Esophagus (tissue), 2 donors: ENCODE results near the gene CCDC106. TPM values are rescaled to one million over a fixed set of nuclear protein-coding genes. Genes with fewer than 3 reads are reported as not detected.

Experiments
- H3K27ac ChIP-seq, 2 donors: one replicate each; pipeline ENCODE4 v1.5.1; 2013; ENCODE audit warnings: low read depth in 2 of 2, mild to moderate bottlenecking in 2 of 2, inconsistent platforms in 1 of 2, low read length in 1 of 2, moderate library complexity in 1 of 2
- H3K27me3 ChIP-seq, 2 donors: one replicate each; pipeline ENCODE4 v1.6.1; 2013; ENCODE audit warnings: low read length in 2 of 2, control low read depth in 1 of 2, mild to moderate bottlenecking in 1 of 2; ENCODE audit not compliant: insufficient read depth in 2 of 2, control insufficient read depth in 1 of 2
- H3K36me3 ChIP-seq, 2 donors: one replicate each; pipeline ENCODE4 v1.6.1; 2013; ENCODE audit warnings: low read length in 1 of 2; ENCODE audit not compliant: control insufficient read depth in 2 of 2, insufficient read depth in 2 of 2
- H3K4me1 ChIP-seq, 2 donors: one replicate each; pipeline ENCODE4 v1.6.1; 2013; ENCODE audit warnings: low read length in 1 of 2; ENCODE audit not compliant: control insufficient read depth in 2 of 2, insufficient read depth in 2 of 2
- H3K4me3 ChIP-seq, 2 donors: one replicate each; pipeline ENCODE4 v1.5.1; 2013; ENCODE audit warnings: low read length in 2 of 2, mild to moderate bottlenecking in 2 of 2, low read depth in 1 of 2, moderate library complexity in 1 of 2
- H3K9me3 ChIP-seq, 2 donors: one replicate each; pipeline ENCODE4 v1.6.1; 2013; ENCODE audit warnings: mild to moderate bottlenecking in 2 of 2, low read depth in 1 of 2, low read length in 1 of 2, moderate library complexity in 1 of 2; ENCODE audit not compliant: control insufficient read depth in 2 of 2, insufficient read depth in 1 of 2
- WGBS, 2 donors: extraction: QIAGEN DNeasy Blood & Tissue Kit; methylation state at CpG; one replicate each; pipeline ENCODE4 v1.1.7; 2013; 5-methylcytosine and 5-hydroxymethylcytosine counted together
- polyA plus RNA-seq, 2 donors: library from polyadenylated mRNA; stranded (reverse); fragments of 200-250 nt; gene quantifications; one replicate each; pipeline ENCODE4 v1.2.3, GENCODE V29; 2013
- donor health status: healthy with polysubstance abuse.
- donor health status: Bipolar disorder and iron deficiency.

Gene CCDC106
- polyA plus RNA-seq, 2 donors, result 5.6 to 9.1 TPM

GRCh38 chr19:55672418-55672817 is 24.4 kb downstream of the CCDC106 start:
- WGBS, 2 donors, result 80 to 88% methylated on average over 5 of the region's 5 CpGs
- H3K36me3 ChIP-seq, result peaks cover 14 to 37% of the 10 kb centered on the region in 2 donors
- H3K9me3 ChIP-seq, result peaks cover 0 to 3% of the 10 kb centered on the region in 2 donors
- no peaks in the 10 kb centered on the region for H3K27me3 ChIP-seq
- peaks cover 4 to 9% of the 10 kb centered on the region in 2 donors for H3K4me1 ChIP-seq
- no peak overlapping the region for H3K4me3 ChIP-seq
- no peak overlapping the region for H3K27ac ChIP-seq

- H3K27me3 ChIP-seq, result no peaks in the 10 kb centered on the region
- H3K36me3 ChIP-seq, result peaks cover 14 to 35% of the 10 kb centered on the region in 2 donors
- 73 to 74% methylated on average over 9 of the region's 9 CpGs for WGBS, 2 donors
- no peak overlapping the region for H3K27ac ChIP-seq
- H3K4me1 ChIP-seq, result peaks cover 4 to 14% of the 10 kb centered on the region in 2 donors
- no peak overlapping the region for H3K4me3 ChIP-seq
- H3K9me3 ChIP-seq, result peaks cover 0 to 3% of the 10 kb centered on the region in 2 donors
Measured at GRCh38 chr19:55673465-55673864, 25.5 kb downstream of the CCDC106 start.

GRCh38 chr19:55673889-55674288 is 25.9 kb downstream of the CCDC106 start:
- peaks cover 4 to 14% of the 10 kb centered on the region in 2 donors for H3K4me1 ChIP-seq
- H3K27me3 ChIP-seq, result no peaks in the 10 kb centered on the region
- H3K4me3 ChIP-seq, result no peak overlapping the region
- H3K36me3 ChIP-seq, result peaks cover 10 to 35% of the 10 kb centered on the region in 2 donors
- H3K27ac ChIP-seq, result no peak overlapping the region
- peaks cover 0 to 3% of the 10 kb centered on the region in 2 donors for H3K9me3 ChIP-seq
- 76 to 81% methylated on average over 9 to 15 of the region's 15 CpGs for WGBS, 2 donors

GRCh38 chr19:55674459-55674840 is 26.4 kb downstream of the CCDC106 start:
- H3K27ac ChIP-seq, result peak overlapping the region; percentile 69 to 91
- WGBS, 2 donors, result 22 to 27% methylated on average over 16 to 17 of the region's 17 CpGs
- H3K4me1 ChIP-seq, result peaks cover 4 to 18% of the 10 kb centered on the region in 2 donors
- H3K36me3 ChIP-seq, result peaks cover 4 to 35% of the 10 kb centered on the region in 2 donors
- H3K27me3 ChIP-seq, result no peaks in the 10 kb centered on the region
- H3K9me3 ChIP-seq, result peaks cover 0 to 3% of the 10 kb centered on the region in 2 donors
- peak overlapping the region in 1 of 2 donors; percentile 97 for H3K4me3 ChIP-seq

- peaks cover 4 to 20% of the 10 kb centered on the region in 2 donors for H3K4me1 ChIP-seq
- peaks cover 0 to 30% of the 10 kb centered on the region in 2 donors for H3K36me3 ChIP-seq
- peaks cover 0 to 3% of the 10 kb centered on the region in 2 donors for H3K9me3 ChIP-seq
- peak within 1 kb of the TSS; percentile 91 to 97 for H3K27ac ChIP-seq
- no peaks in the 10 kb centered on the region for H3K27me3 ChIP-seq
- WGBS, 2 donors, result 1% methylated on average over 44 to 101 of the region's 101 CpGs
- peak within 1 kb of the TSS; percentile 97 to 98 for H3K4me3 ChIP-seq
Measured at GRCh38 chr19:55674841-55675660, 27.0 kb downstream of the CCDC106 start, which contains the start of gene EPN1. Gene EPN1, plus strand, starts transcription at chr19:55675226. Its CDS starts 3,402 bp downstream, at chr19:55678628.

GRCh38 chr19:55675661-55676354 is 27.8 kb downstream of the CCDC106 start:
- no peaks in the 10 kb centered on the region for H3K9me3 ChIP-seq
- no peaks in the 10 kb centered on the region for H3K27me3 ChIP-seq
- H3K4me1 ChIP-seq, result peaks cover 4 to 18% of the 10 kb centered on the region in 2 donors
- H3K27ac ChIP-seq, result peak overlapping the region; percentile 91 to 97
- WGBS, 2 donors, result 8 to 14% methylated on average over 16 of the region's 16 CpGs
- H3K4me3 ChIP-seq, result peak overlapping the region; percentile 97 to 98
- peaks cover 0 to 29% of the 10 kb centered on the region in 2 donors for H3K36me3 ChIP-seq

GRCh38 chr19:55676383-55676782 is 28.4 kb downstream of the CCDC106 start:
- H3K9me3 ChIP-seq, result no peaks in the 10 kb centered on the region
- H3K4me3 ChIP-seq, result peak overlapping the region in 1 of 2 donors; percentile 97
- WGBS, 2 donors, result 42 to 60% methylated on average over 5 of the region's 5 CpGs
- H3K4me1 ChIP-seq, result peaks cover 4 to 18% of the 10 kb centered on the region in 2 donors
- H3K27ac ChIP-seq, result no peak overlapping the region
- H3K27me3 ChIP-seq, result no peaks in the 10 kb centered on the region
- H3K36me3 ChIP-seq, result peaks cover 4 to 33% of the 10 kb centered on the region in 2 donors

GRCh38 chr19:55676889-55677505 is 29.0 kb downstream of the CCDC106 start:
- peaks cover 4 to 33% of the 10 kb centered on the region in 2 donors for H3K36me3 ChIP-seq
- 50 to 58% methylated on average over 7 of the region's 7 CpGs for WGBS, 2 donors
- H3K27ac ChIP-seq, result peak overlapping the region; percentile 36 to 83
- H3K4me1 ChIP-seq, result peaks cover 4 to 18% of the 10 kb centered on the region in 2 donors
- H3K4me3 ChIP-seq, result peak overlapping the region in 1 of 2 donors; percentile 97
- H3K27me3 ChIP-seq, result no peaks in the 10 kb centered on the region
- H3K9me3 ChIP-seq, result no peaks in the 10 kb centered on the region

- Histone ChIP-seq H3K4me3 (no peak overlapping the region), H3K4me1 (peaks cover 4 to 18% of the 10 kb centered on the region in 2 donors), H3K9me3 (no peaks in the 10 kb centered on the region), H3K36me3 (peaks cover 4 to 33% of the 10 kb centered on the region in 2 donors), H3K27me3 (no peaks in the 10 kb centered on the region), H3K27ac (peak overlapping the region; percentile 15 to 81)
- WGBS, 2 donors, result 52 to 63% methylated on average over 6 of the region's 6 CpGs
Measured at GRCh38 chr19:55677572-55678028, 29.6 kb downstream of the CCDC106 start.
